ENCODE results near the gene RMDN3.

DNA sequence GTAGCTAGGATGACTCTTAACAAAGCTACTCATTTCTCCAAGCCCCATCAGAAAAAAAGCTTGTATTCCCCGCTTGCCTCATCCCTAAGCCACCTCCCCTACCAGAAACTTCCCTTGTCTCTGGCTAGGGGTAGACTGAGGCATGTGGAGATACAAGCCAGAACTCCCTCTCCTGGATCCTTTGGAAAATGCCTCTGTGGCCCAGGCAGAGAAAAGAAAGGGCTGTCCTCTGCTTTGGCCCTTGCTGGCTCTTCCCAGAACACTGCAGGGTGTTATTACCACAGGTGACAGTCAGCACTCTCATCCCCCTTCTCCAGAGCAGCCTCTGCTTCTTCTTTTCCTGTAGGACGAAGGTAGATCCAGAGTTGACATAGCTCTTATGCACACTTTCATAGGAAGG, 15.2 kb downstream of the RMDN3 start:
- TF ChIP-seq, protein P1, sequence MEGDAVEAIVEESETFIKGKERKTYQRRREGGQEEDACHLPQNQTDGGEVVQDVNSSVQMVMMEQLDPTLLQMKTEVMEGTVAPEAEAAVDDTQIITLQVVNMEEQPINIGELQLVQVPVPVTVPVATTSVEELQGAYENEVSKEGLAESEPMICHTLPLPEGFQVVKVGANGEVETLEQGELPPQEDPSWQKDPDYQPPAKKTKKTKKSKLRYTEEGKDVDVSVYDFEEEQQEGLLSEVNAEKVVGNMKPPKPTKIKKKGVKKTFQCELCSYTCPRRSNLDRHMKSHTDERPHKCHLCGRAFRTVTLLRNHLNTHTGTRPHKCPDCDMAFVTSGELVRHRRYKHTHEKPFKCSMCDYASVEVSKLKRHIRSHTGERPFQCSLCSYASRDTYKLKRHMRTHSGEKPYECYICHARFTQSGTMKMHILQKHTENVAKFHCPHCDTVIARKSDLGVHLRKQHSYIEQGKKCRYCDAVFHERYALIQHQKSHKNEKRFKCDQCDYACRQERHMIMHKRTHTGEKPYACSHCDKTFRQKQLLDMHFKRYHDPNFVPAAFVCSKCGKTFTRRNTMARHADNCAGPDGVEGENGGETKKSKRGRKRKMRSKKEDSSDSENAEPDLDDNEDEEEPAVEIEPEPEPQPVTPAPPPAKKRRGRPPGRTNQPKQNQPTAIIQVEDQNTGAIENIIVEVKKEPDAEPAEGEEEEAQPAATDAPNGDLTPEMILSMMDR (IDR thresholded peaks at IDR 0.05) = no peak
- no peak for TF ChIP-seq POLR2A (IDR thresholded peaks at IDR 0.05)
- no peak for TF ChIP-seq EP300 (IDR thresholded peaks at IDR 0.05)
